ENCODE measurements around the gene PLCZ1.
"Not testable (repeated sequence)": the region's sequence is repeated elsewhere in the genome, so short reads cannot be mapped to it uniquely, and the experiment has no call there.

The PLCZ1 gene

GRCh38 chr12:18696971-18697602, 40.7 kb downstream of the PLCZ1 start:
- Histone ChIP-seq H3K4ac (ENCODE audit: low read depth in 1 of 2, low read length in 2 of 2) (no peak overlapping the region), H2BK12ac (ENCODE audit: low read length in 2 of 2) (no peak overlapping the region), H3K23ac (ENCODE audit: low read length in 2 of 2) (no peak overlapping the region), H3K14ac (ENCODE audit: low read length in 2 of 2) (no peak overlapping the region), H3K4me2 (ENCODE audit: low read length, poor library complexity, severe bottlenecking) (no peak overlapping the region), H3K9ac (ENCODE audit: low read length) (peak overlapping the region; percentile 8), H3K36me3 (ENCODE audit: control insufficient read depth in 1 of 2, insufficient read depth in 2 of 2, low read depth in 1 of 2, low read length in 2 of 2) (no peaks in the 10 kb centered on the region), H2AFZ (ENCODE audit: low read depth, low read length) (no peak overlapping the region), H4K8ac (ENCODE audit: low read length) (no peak overlapping the region), H3K27ac (ENCODE audit: low read length, poor library complexity, severe bottlenecking) (no peak overlapping the region), H3K9me3 (ENCODE audit: control insufficient read depth, low read length) (no peaks in the 10 kb centered on the region), H2AK5ac (ENCODE audit: low read length, severe bottlenecking) (no peak overlapping the region), H3K27me3 (ENCODE audit: control insufficient read depth in 1 of 2, insufficient read depth in 1 of 2, low read length in 2 of 2) (no peaks in the 10 kb centered on the region), H2BK120ac (ENCODE audit: low read depth, low read length) (no peak overlapping the region), H3K18ac (ENCODE audit: low read depth in 1 of 2, low read length in 2 of 2) (no peak overlapping the region), H3K4me1 (ENCODE audit: control insufficient read depth, insufficient read depth, low read depth, low read length) (peaks cover 2% of the 10 kb centered on the region), H2BK15ac (ENCODE audit: low read depth, poor library complexity, severe bottlenecking) (no peak overlapping the region), H3K79me1 (replicated peaks; ENCODE audit: low read length, poor library complexity, severe bottlenecking) (no peaks in the 10 kb centered on the region), H3K4me3 (ENCODE audit: insufficient read depth in 1 of 2, low read depth in 1 of 2, low read length in 2 of 2) (no peak overlapping the region), H4K91ac (ENCODE audit: low read length) (no peak overlapping the region), H2BK5ac (ENCODE audit: low read depth, low read length, poor library complexity, severe bottlenecking) (no peak overlapping the region)
- peak; percentile 58 for DNase-seq

GRCh38 chr12:18693986-18694385, 43.8 kb downstream of the PLCZ1 start:
- H3K36me3 ChIP-seq (ENCODE audit: control insufficient read depth in 1 of 2, insufficient read depth in 2 of 2, low read depth in 1 of 2, low read length in 2 of 2); H3K27ac ChIP-seq (ENCODE audit: low read length, poor library complexity, severe bottlenecking); DNase-seq; H4K8ac ChIP-seq (ENCODE audit: low read length); H2AK5ac ChIP-seq (ENCODE audit: low read length, severe bottlenecking); H3K79me1 ChIP-seq (replicated peaks; ENCODE audit: low read length, poor library complexity, severe bottlenecking); H2BK120ac ChIP-seq (ENCODE audit: low read depth, low read length); H3K23ac ChIP-seq (ENCODE audit: low read length in 2 of 2); H2BK5ac ChIP-seq (ENCODE audit: low read depth, low read length, poor library complexity, severe bottlenecking); H3K9ac ChIP-seq (ENCODE audit: low read length); H3K4me2 ChIP-seq (ENCODE audit: low read length, poor library complexity, severe bottlenecking); H2AFZ ChIP-seq (ENCODE audit: low read depth, low read length); H3K4ac ChIP-seq (ENCODE audit: low read depth in 1 of 2, low read length in 2 of 2); H3K18ac ChIP-seq (ENCODE audit: low read depth in 1 of 2, low read length in 2 of 2); H3K4me3 ChIP-seq (ENCODE audit: insufficient read depth in 1 of 2, low read depth in 1 of 2, low read length in 2 of 2); H3K14ac ChIP-seq (ENCODE audit: low read length in 2 of 2); H3K4me1 ChIP-seq (ENCODE audit: control insufficient read depth, insufficient read depth, low read depth, low read length); H3K27me3 ChIP-seq (ENCODE audit: control insufficient read depth in 1 of 2, insufficient read depth in 1 of 2, low read length in 2 of 2); H2BK15ac ChIP-seq (ENCODE audit: low read depth, poor library complexity, severe bottlenecking); H2BK12ac ChIP-seq (ENCODE audit: low read length in 2 of 2); H3K9me3 ChIP-seq (ENCODE audit: control insufficient read depth, low read length); H4K91ac ChIP-seq (ENCODE audit: low read length): not testable (repeated sequence)
- 89% methylated on average over 1 of the region's 5 CpGs for WGBS

DNA sequence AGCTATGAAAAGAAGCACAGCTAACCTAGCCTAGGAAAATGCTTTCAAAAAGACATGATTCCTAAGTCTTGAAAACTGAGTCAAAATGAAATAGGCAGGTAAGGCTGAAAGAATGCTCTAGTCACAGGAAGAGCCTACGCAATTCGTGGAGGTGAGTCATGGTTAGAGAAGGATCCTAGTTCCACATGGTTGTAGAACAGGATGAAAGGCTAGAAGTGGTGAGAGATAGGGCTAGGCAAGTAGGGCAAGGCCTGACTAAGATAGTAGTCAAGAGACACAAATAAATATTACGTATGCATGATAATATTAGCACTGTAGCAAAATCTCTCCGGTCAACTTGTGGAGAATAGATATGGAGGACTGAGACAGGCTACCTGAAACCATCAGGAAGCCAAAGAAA, 47.2 kb downstream of the PLCZ1 start:
- no peaks in the 10 kb centered on the region for H3K36me3 ChIP-seq (ENCODE audit: control insufficient read depth in 1 of 2, insufficient read depth in 2 of 2, low read depth in 1 of 2, low read length in 2 of 2)
- H3K18ac ChIP-seq (ENCODE audit: low read depth in 1 of 2, low read length in 2 of 2): no peak overlapping the region
- no peak overlapping the region for H3K14ac ChIP-seq (ENCODE audit: low read length in 2 of 2)
- H4K8ac ChIP-seq (ENCODE audit: low read length): no peak overlapping the region
- no peak overlapping the region for H4K91ac ChIP-seq (ENCODE audit: low read length)
- no peaks in the 10 kb centered on the region for H3K9me3 ChIP-seq (ENCODE audit: control insufficient read depth, low read length)
- H3K4me2 ChIP-seq (ENCODE audit: low read length, poor library complexity, severe bottlenecking): no peak overlapping the region
- H3K27ac ChIP-seq (ENCODE audit: low read length, poor library complexity, severe bottlenecking): no peak overlapping the region
- H3K4me3 ChIP-seq (ENCODE audit: insufficient read depth in 1 of 2, low read depth in 1 of 2, low read length in 2 of 2): no peak overlapping the region
- WGBS: 61% methylated on average over 4 of the region's 4 CpGs
- no peak overlapping the region for H2BK15ac ChIP-seq (ENCODE audit: low read depth, poor library complexity, severe bottlenecking)
- no peak overlapping the region for H2BK5ac ChIP-seq (ENCODE audit: low read depth, low read length, poor library complexity, severe bottlenecking)
- H3K4ac ChIP-seq (ENCODE audit: low read depth in 1 of 2, low read length in 2 of 2): no peak overlapping the region
- no peak overlapping the region for H2AK5ac ChIP-seq (ENCODE audit: low read length, severe bottlenecking)
- DNase-seq: peak; percentile 63
- no peaks in the 10 kb centered on the region for H3K27me3 ChIP-seq (ENCODE audit: control insufficient read depth in 1 of 2, insufficient read depth in 1 of 2, low read length in 2 of 2)
- H3K23ac ChIP-seq (ENCODE audit: low read length in 2 of 2): no peak overlapping the region
- no peaks in the 10 kb centered on the region for H3K4me1 ChIP-seq (ENCODE audit: control insufficient read depth, insufficient read depth, low read depth, low read length)
- H3K79me1 ChIP-seq (replicated peaks; ENCODE audit: low read length, poor library complexity, severe bottlenecking): no peaks in the 10 kb centered on the region
- H3K9ac ChIP-seq (ENCODE audit: low read length): no peak overlapping the region
- H2BK120ac ChIP-seq (ENCODE audit: low read depth, low read length): no peak overlapping the region
- no peak overlapping the region for H2AFZ ChIP-seq (ENCODE audit: low read depth, low read length)
- peak overlapping the region in 1 of 2 experiments; percentile 17 for H2BK12ac ChIP-seq (ENCODE audit: low read length in 2 of 2)

DNA sequence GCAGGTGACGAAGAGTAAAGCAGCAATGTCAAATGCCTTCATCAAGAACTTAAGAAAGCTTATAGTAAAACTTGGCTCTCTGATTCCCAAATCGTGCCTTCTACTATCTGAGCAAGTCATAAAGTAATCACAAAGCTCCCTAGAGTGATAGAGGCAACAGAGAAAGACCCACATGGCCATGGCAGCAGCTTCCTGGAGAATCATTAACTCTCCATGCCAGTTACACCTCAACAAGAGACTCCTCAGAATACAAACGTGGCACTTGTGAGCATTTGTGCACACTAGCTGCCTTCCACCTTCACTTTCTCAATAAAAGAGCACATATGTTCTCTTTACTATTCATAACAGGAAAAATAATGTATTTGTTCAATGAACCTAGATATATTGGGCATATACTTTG, 48.0 kb downstream of the PLCZ1 start:
- Histone ChIP-seq H3K4me2 (ENCODE audit: low read length, poor library complexity, severe bottlenecking) (no peak overlapping the region), H2BK120ac (ENCODE audit: low read depth, low read length) (no peak overlapping the region), H2AFZ (ENCODE audit: low read depth, low read length) (no peak overlapping the region), H2BK12ac (ENCODE audit: low read length in 2 of 2) (no peak overlapping the region), H3K27ac (ENCODE audit: low read length, poor library complexity, severe bottlenecking) (no peak overlapping the region), H2BK5ac (ENCODE audit: low read depth, low read length, poor library complexity, severe bottlenecking) (no peak overlapping the region), H3K27me3 (ENCODE audit: control insufficient read depth in 1 of 2, insufficient read depth in 1 of 2, low read length in 2 of 2) (no peaks in the 10 kb centered on the region), H3K9ac (ENCODE audit: low read length) (no peak overlapping the region), H3K23ac (ENCODE audit: low read length in 2 of 2) (no peak overlapping the region), H3K18ac (ENCODE audit: low read depth in 1 of 2, low read length in 2 of 2) (no peak overlapping the region), H3K4me1 (ENCODE audit: control insufficient read depth, insufficient read depth, low read depth, low read length) (no peaks in the 10 kb centered on the region), H3K9me3 (ENCODE audit: control insufficient read depth, low read length) (no peaks in the 10 kb centered on the region), H2AK5ac (ENCODE audit: low read length, severe bottlenecking) (no peak overlapping the region), H2BK15ac (ENCODE audit: low read depth, poor library complexity, severe bottlenecking) (no peak overlapping the region), H3K14ac (ENCODE audit: low read length in 2 of 2) (no peak overlapping the region), H4K91ac (ENCODE audit: low read length) (no peak overlapping the region), H3K79me1 (replicated peaks; ENCODE audit: low read length, poor library complexity, severe bottlenecking) (no peaks in the 10 kb centered on the region), H3K36me3 (ENCODE audit: control insufficient read depth in 1 of 2, insufficient read depth in 2 of 2, low read depth in 1 of 2, low read length in 2 of 2) (no peaks in the 10 kb centered on the region), H3K4me3 (ENCODE audit: insufficient read depth in 1 of 2, low read depth in 1 of 2, low read length in 2 of 2) (no peak overlapping the region), H4K8ac (ENCODE audit: low read length) (no peak overlapping the region), H3K4ac (ENCODE audit: low read depth in 1 of 2, low read length in 2 of 2) (no peak overlapping the region)
- DNase-seq: no peak
- 87% methylated on average over 3 of the region's 3 CpGs for WGBS

All from mesenchymal stem cell (in vitro differentiated cells and primary cell).